SU-DHL-6 (cell line): ENCODE measurements around the gene HECTD4.

Experiments used
- CTCF ChIP-seq: fragments of 200-600 bp; sonication (generic); IDR thresholded peaks from one replicate; pipeline ENCODE4 v1.5.1; 2017; ENCODE audit warnings: antibody characterized with exemption, mild to moderate bottlenecking, low read length, moderate library complexity; ENCODE audit not compliant: insufficient read depth, poor library complexity, severe bottlenecking
- EZH2phosphoT487 ChIP-seq: fragments of 200-600 bp; sonication (generic), shearing (Covaris generic); conservative IDR thresholded peaks from 2 replicates; pipeline ENCODE4 v1.6.1; 2018; ENCODE audit warnings: mild to moderate bottlenecking, antibody characterized with exemption, low read length, moderate library complexity, mixed read lengths

- no peak for TF ChIP-seq CTCF
- no peak for TF ChIP-seq EZH2phosphoT487
These were observed 266.8 kb downstream of the HECTD4 start for GRCh38 chr12:112115259-112116045.
